ENCODE measurements around the gene ZSCAN22.

ZSCAN22 gene

DNA sequence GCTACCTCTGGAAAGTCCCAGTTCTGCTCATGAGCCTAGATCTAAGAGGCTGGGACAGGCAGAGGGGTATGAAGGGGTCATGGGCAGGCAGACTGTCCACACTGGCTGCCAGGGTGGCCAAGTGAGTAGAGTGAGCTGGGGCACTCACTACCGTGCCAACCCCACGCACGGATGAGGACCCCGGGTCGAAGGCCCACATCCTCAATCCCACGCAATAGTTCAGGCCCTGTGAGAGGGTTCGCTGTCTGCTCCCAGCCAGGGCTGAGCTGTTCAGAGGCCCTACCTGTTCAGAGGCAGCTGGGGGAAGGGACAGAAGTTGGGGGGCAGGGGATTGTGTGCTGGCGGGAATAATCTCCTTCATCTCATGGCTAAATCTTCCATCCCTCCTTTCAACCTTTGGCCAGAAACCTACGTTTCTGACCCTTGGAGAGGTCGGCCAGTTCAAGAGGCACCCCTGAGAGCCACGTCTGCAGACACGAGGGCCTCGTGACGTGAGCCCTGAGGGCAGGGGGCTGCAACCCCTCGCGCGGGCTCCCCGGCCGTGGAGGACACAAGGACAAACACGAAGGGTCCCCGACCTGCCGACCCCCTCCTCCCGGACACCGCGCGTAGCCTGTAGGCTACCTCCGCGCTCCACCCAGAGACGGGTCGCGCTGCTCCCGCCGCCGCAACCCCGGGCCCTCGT, 59.2 kb downstream of the ZSCAN22 start:
- in situ Hi-C loops (cut with MboI; ENCODE audit: low sequenced_read_pairs, unreplicated experiment) = no loop called here
- DNase-seq (ENCODE audit: low spot score) = no peak
- TF ChIP-seq, protein P1, sequence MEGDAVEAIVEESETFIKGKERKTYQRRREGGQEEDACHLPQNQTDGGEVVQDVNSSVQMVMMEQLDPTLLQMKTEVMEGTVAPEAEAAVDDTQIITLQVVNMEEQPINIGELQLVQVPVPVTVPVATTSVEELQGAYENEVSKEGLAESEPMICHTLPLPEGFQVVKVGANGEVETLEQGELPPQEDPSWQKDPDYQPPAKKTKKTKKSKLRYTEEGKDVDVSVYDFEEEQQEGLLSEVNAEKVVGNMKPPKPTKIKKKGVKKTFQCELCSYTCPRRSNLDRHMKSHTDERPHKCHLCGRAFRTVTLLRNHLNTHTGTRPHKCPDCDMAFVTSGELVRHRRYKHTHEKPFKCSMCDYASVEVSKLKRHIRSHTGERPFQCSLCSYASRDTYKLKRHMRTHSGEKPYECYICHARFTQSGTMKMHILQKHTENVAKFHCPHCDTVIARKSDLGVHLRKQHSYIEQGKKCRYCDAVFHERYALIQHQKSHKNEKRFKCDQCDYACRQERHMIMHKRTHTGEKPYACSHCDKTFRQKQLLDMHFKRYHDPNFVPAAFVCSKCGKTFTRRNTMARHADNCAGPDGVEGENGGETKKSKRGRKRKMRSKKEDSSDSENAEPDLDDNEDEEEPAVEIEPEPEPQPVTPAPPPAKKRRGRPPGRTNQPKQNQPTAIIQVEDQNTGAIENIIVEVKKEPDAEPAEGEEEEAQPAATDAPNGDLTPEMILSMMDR (IDR thresholded peaks at IDR 0.05; ENCODE audit: borderline replicate concordance, control extremely low read depth, extremely low read depth, insufficient read depth, missing control alignments) = no peak

DNA sequence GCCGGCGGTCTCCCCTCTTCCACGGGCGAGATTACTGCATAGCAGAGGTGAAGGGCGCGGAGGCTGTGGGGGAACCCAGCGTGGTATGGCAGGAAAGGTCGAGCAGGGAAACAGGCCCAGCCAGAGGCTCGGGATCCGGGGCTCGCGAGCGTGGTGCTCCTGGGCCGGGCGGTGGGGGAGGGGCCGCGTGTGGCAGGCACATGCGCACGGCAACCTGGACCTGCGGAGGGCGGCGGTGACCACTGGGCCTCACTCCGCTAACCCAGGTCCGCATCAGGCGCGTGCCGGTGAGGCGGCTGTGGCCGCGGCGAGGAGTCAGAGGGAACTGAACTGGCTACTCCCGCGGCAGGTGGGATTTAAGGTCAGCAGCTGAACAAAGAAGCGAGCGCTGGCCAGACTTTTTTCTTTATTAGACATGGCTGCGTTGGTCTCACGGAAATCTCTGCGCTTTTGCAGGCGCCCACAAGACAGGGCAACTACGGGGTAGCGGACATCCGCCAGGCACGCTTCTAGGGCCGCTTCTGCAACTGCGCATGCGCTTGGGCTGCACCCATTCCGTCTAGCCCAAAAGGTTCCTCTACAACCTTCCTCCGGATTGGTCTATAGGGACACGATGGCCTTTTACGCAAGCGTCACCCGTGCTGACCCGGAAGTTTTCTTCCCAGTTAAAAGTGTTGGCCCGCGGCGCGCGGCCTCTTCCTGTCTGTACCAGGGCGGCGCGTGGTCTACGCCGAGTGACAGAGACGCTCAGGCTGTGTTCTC, 60.0 kb downstream of the ZSCAN22 start, which contains the start of gene RPS5:
RPS5 (plus strand) TSS at position 694 of the 762 bp plus-strand sequence. CDS start 869 bp downstream, outside the sequence.
- TF ChIP-seq, protein P1 (IDR thresholded peaks at IDR 0.05; ENCODE audit: borderline replicate concordance, control extremely low read depth, extremely low read depth, insufficient read depth, missing control alignments) = no peak
- in situ Hi-C loops (cut with MboI; ENCODE audit: low sequenced_read_pairs, unreplicated experiment) = no loop called here
- DNase-seq (ENCODE audit: low spot score) = peak; percentile 100

DNA sequence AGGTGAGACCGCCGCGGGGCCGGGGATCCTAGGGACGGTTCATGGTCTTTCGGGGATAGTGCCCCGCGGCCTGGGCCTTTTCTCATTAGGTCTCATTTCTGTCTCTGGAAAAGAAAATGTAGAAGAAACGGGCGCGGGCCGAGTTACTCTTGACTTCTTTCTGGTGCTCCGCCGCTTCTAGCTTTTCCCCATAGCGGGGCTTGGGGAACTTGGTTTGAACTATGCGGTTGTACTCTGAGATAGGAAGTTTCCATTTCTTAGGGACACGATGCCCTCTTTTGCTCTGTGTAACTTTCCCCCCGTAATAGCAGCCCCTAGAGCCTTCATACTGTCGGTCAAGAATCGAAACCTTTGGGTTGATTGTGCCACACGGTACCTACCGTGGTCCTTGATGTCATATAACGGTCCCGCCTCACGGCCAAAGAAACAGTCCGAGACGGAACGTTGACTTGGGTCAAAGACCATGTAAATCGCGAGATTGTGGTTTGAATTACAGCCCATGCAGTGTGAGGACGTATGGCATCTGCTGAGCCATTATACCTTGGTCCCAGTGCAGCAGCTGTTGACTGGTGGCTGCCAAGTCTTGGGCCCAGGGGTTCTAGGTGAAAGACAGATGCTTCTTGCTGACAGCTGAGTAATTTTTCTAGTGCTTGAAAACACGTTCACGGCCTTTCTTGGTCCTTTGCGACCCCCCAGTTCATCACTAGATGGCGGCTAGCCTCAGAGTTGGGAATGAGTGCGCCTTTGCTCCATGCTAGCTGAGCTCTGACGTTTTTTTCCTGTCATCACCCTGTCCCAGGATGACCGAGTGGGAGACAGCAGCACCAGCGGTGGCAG, 60.8 kb downstream of the ZSCAN22 start:
- in situ Hi-C loops (cut with MboI; ENCODE audit: low sequenced_read_pairs, unreplicated experiment) = no loop called here
- TF ChIP-seq, protein P1 (IDR thresholded peaks at IDR 0.05; ENCODE audit: borderline replicate concordance, control extremely low read depth, extremely low read depth, insufficient read depth, missing control alignments) = no peak
- no peak for DNase-seq (ENCODE audit: low spot score)

DNA sequence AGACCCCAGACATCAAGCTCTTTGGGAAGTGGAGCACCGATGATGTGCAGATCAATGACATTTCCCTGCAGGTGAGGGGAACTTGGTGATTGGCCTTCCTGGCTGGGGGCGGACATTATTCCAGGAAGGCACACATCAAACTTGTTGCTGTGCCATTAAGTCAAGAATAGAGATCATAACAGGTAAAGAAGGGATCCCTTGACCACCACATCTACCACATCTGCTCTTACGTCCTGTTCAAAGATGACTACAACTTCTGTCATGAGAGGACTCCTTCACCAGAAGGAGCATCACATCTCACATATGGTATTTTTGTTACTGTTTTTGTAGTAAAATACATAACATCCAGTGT, 61.4 kb downstream of the ZSCAN22 start:
- in situ Hi-C loops (cut with MboI; ENCODE audit: low sequenced_read_pairs, unreplicated experiment) = no loop called here
- TF ChIP-seq, protein P1 (IDR thresholded peaks at IDR 0.05; ENCODE audit: borderline replicate concordance, control extremely low read depth, extremely low read depth, insufficient read depth, missing control alignments) = no peak
- DNase-seq (ENCODE audit: low spot score) = no peak
